GM12864 (cell line): ENCODE measurements around the gene TPO.

Experiments used
- DNase-seq: peaks from one replicate; pipeline ENCODE4 v3.0.0-alpha.2; 2011; ENCODE audit warnings: low read depth
- H3K4me3 ChIP-seq: 2 replicates; pipeline ENCODE4 v1.5.1; 2011; ENCODE audit warnings: mild to moderate bottlenecking, low read depth, low read length, control low read depth
- TF ChIP-seq, protein P1 (sequence below): IDR thresholded peaks from 2 replicates; pipeline ENCODE4 v1.5.1; 2011; ENCODE audit warnings: low read depth, mild to moderate bottlenecking, moderate library complexity, low read length, control low read depth, inconsistent platforms; ENCODE audit errors: missing control alignments

TPO gene

DNA sequence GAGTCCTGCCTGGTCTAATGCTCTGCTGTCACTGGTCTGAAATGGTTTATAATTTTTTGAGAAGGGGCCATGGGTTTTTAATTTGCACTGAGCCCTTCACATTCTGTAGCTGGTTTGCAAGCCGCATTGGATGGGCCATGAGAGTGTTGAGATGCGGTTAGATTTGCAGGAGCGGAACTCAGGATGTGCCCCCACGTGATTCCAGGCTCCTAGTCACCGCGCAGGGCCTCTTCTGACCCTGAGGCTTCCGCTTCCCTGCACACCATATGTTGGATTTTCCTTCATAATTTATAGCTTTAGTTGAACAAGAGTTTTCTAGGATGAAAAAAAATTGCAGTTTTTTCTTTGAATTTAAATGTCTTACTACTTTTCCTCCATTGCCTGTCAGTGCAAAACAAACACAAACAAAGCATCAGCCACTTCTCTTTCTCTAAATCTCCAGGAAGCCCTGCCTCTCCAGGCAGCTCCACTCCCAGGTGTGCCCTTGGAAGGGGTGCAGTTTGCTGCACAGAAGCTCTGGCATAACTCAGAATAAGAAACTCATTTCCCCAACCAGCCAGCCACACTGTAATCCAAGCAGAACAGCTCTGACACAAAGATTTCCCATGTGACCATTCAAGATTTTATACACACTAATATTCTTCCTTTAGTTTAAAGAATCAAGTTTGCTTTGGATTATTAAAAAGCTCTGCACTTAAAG lies 18.4 kb upstream of the TPO start:
- TF ChIP-seq, protein P1, sequence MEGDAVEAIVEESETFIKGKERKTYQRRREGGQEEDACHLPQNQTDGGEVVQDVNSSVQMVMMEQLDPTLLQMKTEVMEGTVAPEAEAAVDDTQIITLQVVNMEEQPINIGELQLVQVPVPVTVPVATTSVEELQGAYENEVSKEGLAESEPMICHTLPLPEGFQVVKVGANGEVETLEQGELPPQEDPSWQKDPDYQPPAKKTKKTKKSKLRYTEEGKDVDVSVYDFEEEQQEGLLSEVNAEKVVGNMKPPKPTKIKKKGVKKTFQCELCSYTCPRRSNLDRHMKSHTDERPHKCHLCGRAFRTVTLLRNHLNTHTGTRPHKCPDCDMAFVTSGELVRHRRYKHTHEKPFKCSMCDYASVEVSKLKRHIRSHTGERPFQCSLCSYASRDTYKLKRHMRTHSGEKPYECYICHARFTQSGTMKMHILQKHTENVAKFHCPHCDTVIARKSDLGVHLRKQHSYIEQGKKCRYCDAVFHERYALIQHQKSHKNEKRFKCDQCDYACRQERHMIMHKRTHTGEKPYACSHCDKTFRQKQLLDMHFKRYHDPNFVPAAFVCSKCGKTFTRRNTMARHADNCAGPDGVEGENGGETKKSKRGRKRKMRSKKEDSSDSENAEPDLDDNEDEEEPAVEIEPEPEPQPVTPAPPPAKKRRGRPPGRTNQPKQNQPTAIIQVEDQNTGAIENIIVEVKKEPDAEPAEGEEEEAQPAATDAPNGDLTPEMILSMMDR, result no peak
- no peak overlapping the region for H3K4me3 ChIP-seq
- no peak for DNase-seq

DNA sequence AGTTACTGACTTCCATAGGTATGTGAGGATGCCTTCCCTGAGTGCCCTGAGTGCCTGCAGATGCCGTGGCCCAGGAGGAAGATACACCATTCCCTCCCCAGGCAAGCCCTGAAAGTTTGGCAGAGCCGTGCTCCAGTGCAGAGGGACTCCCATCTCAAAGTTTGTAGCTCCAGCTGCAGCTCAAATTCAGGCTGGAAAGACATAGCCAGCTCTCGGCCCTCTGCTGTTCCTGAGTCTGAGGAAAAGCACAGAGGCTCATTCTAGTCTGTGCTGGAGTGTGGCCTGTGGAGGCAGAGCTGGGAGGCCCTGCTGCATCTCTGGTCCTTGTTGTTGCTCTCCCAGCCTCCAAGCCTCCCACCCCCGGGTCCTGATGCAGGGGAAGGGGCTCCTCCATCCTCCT lies 15.9 kb upstream of the TPO start:
- TF ChIP-seq, protein P1, result no peak
- DNase-seq, result no peak
- H3K4me3 ChIP-seq, result no peak overlapping the region

DNA sequence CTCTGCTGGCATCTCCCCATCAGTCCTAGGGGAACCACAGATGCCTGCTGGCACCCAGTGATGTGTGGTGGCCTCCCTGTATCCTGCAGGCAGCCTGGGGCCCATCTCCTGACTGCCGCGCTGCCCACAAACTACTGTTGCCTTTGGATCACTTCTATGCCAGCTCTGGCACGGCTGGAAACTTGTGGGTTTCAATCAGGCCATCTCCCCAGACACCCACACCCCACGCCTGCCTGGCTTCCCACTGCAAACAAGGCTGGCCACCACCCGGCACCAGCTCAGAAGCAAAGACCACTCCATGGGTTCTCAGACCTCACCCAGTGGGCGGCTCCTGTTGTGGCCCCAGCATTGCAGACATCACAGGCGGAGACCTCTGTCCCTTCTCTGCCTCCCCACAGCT lies 15.1 kb upstream of the TPO start:
- TF ChIP-seq, protein P1, result no peak
- H3K4me3 ChIP-seq, result no peak overlapping the region
- DNase-seq, result no peak

DNA sequence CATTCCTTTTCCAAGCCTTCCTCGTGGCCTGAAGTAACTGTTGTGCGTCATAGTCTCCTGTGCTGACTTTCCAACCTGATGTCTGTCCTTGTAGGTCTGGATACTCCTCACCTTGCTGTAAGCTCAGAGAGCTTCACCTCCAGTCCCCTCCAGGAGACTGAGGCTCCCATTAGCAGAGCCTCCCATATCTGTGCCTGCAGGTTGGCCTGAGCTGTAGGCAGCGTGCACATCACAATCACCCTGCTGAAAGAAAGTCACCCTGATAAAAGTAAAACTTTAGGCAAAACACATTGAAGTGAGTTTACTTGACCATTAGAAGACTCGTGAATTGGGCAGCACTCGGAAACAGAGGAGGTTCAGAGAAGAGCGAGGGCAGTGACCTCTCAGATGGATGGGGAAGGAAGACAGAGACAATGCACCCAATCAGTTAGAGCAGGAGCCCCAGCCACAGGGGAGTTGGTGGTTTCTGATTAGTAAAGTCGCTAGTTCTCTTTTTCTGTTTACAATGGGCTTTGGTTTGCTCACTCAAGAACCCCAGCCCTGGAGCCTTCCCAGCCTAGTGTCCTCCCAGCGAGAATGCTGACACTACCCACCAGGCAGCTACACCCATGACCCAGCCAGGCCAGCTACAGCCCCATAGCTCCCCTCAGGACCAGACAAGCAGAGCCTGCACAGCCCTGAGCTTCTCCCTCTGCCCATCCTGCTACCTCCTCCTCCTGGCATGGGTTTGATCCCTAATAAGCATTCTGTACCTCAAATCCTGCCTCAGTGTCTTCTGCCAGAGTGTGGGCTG lies 12.1 kb upstream of the TPO start:
- no peak overlapping the region for H3K4me3 ChIP-seq
- no peak for DNase-seq
- TF ChIP-seq, protein P1, result no peak

DNA sequence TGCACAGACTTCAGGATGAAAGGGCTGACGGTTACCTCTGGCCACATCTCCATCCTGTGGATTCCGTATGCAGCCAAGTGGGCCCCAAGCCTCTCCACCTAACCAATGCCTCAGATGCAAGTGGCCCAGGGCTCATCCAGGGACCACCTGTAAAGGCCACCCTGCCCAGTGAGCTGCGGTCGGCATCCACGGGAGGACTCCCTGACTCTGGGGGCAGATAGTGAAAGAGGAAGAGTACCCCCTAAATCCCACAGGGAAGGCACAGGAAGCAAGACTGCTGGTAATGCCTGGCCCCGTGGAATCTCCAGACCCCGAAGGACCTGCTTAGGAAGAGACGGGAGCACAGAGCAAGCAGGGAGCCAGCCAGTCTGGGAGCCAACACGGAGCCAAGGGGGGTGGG lies 11.2 kb upstream of the TPO start:
- H3K4me3 ChIP-seq, result no peak overlapping the region
- DNase-seq, result no peak
- TF ChIP-seq, protein P1, result no peak

DNA sequence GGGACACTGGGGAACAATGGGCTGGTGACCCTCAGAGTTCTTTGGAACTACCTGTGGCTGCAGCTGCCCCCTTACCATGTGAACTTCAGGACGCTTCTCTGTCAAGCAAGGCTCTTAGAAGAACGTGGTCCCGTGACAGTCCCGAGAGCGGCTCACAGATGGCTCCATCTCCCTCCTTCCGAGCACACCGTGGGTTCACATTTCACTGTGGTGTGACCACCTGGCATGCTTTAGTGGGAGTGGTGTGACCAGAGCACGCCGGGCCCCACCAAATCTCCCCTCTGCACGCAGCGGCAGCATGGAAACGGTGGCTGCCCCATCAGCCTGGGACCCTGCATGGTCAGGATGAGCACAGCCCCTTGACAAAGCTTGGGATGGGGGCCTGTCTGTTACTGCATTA lies 9.7 kb upstream of the TPO start:
- H3K4me3 ChIP-seq, result no peak overlapping the region
- DNase-seq, result no peak
- TF ChIP-seq, protein P1, result no peak
